ENCODE results near the gene RASSF1. TPM values are rescaled to one million over a fixed set of nuclear protein-coding genes. Genes with fewer than 3 reads are reported as not detected.

Gene RASSF1
- total RNA-seq, 2 experiments from 2014 or later: 68.0 to 71.2 TPM

- ChIA-PET CTCF (interaction anchor here (0.7 to 1.4 kb wide), 3 partner anchors 12 to 13 kb away, joined by 4 read pairs; no protein-coding TSS in a partner anchor), POLR2A (interaction anchor here (1.2 to 2.9 kb wide), 2 partner anchors 35 to 42 kb away, joined by 4 to 11 read pairs; partner anchors contain the start of genes HYAL3, IFRD2 and NAA80)
- Histone ChIP-seq H3K4me3 (ENCODE audit: low read length) (peak overlapping the region; percentile 3), H3K4me1 (ENCODE audit: insufficient read depth, low read length) (peaks cover 62% of the 10 kb centered on the region), H3K36me3 (ENCODE audit: insufficient read depth, low read length) (peaks cover 36% of the 10 kb centered on the region), H3K27me3 (ENCODE audit: control insufficient read depth in 1 of 2, insufficient read depth in 2 of 2, low read length in 2 of 2) (no peaks in the 10 kb centered on the region), H3K9me3 (ENCODE audit: control insufficient read depth in 1 of 2, insufficient read depth in 1 of 2, low read length in 2 of 2) (no peaks in the 10 kb centered on the region), H3K27ac (ENCODE audit: low read depth in 1 of 2, low read length in 2 of 2) (peak overlapping the region; percentile 44 to 56)
- ATAC-seq (ENCODE audit: poor library complexity) (no peak), DNase-seq (no peak)
- intact Hi-C loops (cut with DNase I, micrococcal nuclease): loop anchor here (5.0 kb wide), 2 partner anchors 37 to 97 kb away; partner anchors contain the start of genes GNAI2 (in 1 of the 2), HYAL3 (in 1 of the 2) and NAA80 (in 1 of the 2)
- peak overlapping the region; percentile 95 for H3K27ac Mint-ChIP-seq
- peaks cover 56% of the 10 kb centered on the region for H3K36me3 Mint-ChIP-seq (ENCODE audit: low read depth)
- no peaks in the 10 kb centered on the region for H3K27me3 Mint-ChIP-seq
- no peaks in the 10 kb centered on the region for H3K9me3 Mint-ChIP-seq
- peaks cover 56% of the 10 kb centered on the region for H3K4me1 Mint-ChIP-seq (ENCODE audit: low read depth)
- TF ChIP-seq, protein P1, sequence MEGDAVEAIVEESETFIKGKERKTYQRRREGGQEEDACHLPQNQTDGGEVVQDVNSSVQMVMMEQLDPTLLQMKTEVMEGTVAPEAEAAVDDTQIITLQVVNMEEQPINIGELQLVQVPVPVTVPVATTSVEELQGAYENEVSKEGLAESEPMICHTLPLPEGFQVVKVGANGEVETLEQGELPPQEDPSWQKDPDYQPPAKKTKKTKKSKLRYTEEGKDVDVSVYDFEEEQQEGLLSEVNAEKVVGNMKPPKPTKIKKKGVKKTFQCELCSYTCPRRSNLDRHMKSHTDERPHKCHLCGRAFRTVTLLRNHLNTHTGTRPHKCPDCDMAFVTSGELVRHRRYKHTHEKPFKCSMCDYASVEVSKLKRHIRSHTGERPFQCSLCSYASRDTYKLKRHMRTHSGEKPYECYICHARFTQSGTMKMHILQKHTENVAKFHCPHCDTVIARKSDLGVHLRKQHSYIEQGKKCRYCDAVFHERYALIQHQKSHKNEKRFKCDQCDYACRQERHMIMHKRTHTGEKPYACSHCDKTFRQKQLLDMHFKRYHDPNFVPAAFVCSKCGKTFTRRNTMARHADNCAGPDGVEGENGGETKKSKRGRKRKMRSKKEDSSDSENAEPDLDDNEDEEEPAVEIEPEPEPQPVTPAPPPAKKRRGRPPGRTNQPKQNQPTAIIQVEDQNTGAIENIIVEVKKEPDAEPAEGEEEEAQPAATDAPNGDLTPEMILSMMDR (IDR thresholded peaks at IDR 0.05): no peak
- peak overlapping the region; percentile 63 for H3K4me3 Mint-ChIP-seq
Measured at GRCh38 chr3:50334339-50335075, 6.1 kb downstream of the RASSF1 start.

DNA sequence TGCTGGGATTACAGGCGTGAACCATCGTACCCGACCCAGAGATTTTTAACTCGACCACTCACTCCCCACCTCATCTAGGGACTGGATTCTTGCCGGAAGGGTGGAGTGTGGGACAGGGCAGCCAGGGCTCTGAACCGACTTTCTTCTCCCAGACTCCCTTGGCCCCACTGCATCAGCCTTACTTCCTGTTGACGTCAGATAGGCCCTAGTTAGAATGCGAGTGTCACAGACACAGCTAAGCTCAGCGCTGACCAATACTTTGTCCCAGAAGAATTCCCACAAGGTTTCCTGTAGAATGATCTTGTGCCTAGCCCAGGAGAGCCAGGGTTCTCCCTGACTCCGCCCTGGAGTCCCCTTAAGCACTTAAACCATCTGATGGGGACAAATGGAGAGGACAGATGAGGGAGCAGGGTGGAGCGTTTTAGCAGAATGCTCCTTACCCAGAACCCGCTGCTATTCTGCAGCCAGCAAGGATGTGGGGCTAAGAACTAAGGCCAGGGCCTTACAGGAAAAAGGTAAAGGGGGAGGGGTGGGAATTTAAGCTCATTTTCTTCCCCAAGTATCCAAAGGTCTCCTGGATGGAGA, 6.8 kb downstream of the RASSF1 start:
- Mint-ChIP-seq H3K36me3 (ENCODE audit: low read depth) (peaks cover 56% of the 10 kb centered on the region), H3K27ac (peak overlapping the region; percentile 95), H3K9me3 (no peaks in the 10 kb centered on the region), H3K4me1 (ENCODE audit: low read depth) (peaks cover 49% of the 10 kb centered on the region), H3K4me3 (peak overlapping the region; percentile 63), H3K27me3 (no peaks in the 10 kb centered on the region)
- Histone ChIP-seq H3K27me3 (ENCODE audit: control insufficient read depth in 1 of 2, insufficient read depth in 2 of 2, low read length in 2 of 2) (no peaks in the 10 kb centered on the region), H3K4me1 (ENCODE audit: insufficient read depth, low read length) (peaks cover 55% of the 10 kb centered on the region), H3K9me3 (ENCODE audit: control insufficient read depth in 1 of 2, insufficient read depth in 1 of 2, low read length in 2 of 2) (no peaks in the 10 kb centered on the region), H3K4me3 (ENCODE audit: low read length) (peak overlapping the region; percentile 3), H3K36me3 (ENCODE audit: insufficient read depth, low read length) (peaks cover 39% of the 10 kb centered on the region), H3K27ac (ENCODE audit: low read depth in 1 of 2, low read length in 2 of 2) (peak overlapping the region; percentile 44 to 56)
- ATAC-seq (ENCODE audit: poor library complexity) (no peak), DNase-seq (peak in 3 of 14 experiments; percentile 56 to 70 (median 61))
- intact Hi-C loops (cut with DNase I, micrococcal nuclease): no loop called here
- TF ChIP-seq, protein P1 (IDR thresholded peaks at IDR 0.05): no peak
- POLR2A ChIA-PET: interaction anchor here (1.2 to 2.9 kb wide), 2 partner anchors 35 to 41 kb away, joined by 4 to 11 read pairs; partner anchors contain the start of genes HYAL3, IFRD2 and NAA80
- CTCF ChIA-PET: interaction anchor here (0.7 to 1.4 kb wide), 2 partner anchors 12 to 13 kb away, joined by 4 read pairs; no protein-coding TSS in a partner anchor

DNA sequence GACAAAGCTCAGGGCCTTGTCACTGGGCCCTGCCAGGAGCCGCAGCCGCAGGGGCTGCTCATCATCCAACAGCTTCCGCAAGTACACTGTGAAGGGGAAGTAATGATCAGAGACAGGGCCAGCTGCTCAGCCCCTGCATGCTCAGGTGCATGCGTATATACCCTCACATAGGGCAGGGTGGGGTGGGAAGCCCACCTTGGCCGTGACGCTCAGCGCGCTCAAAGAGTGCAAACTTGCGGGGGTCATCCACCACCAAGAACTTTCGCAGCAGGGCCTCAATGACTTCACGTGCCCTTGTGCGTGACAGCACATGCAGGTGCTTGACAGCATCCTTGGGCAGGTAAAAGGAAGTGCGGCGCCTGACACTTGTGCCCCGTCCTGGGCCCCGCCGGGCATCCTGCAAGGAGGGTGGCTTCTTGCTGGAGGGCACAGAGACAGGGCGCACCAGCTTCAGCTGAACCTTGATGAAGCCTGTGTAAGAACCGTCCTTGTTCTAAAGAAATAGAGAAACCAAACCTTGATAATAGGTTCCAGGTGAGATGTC, 9.2 kb downstream of the RASSF1 start:
- ChIA-PET POLR2A (interaction anchor here (1.3 kb wide), 1 partner anchor 19 kb away, joined by 4 read pairs; the partner anchor contains the start of genes CYB561D2 and NPRL2), CTCF (no interaction called here)
- no peak for DNase-seq
- Mint-ChIP-seq H3K4me3 (no peak overlapping the region), H3K27me3 (no peaks in the 10 kb centered on the region), H3K4me1 (ENCODE audit: low read depth) (peaks cover 45% of the 10 kb centered on the region), H3K27ac (peak overlapping the region; percentile 24), H3K36me3 (ENCODE audit: low read depth) (peaks cover 52% of the 10 kb centered on the region), H3K9me3 (no peaks in the 10 kb centered on the region)
- Histone ChIP-seq H3K4me3 (ENCODE audit: low read length) (no peak overlapping the region), H3K9me3 (ENCODE audit: control insufficient read depth in 1 of 2, insufficient read depth in 1 of 2, low read length in 2 of 2) (no peaks in the 10 kb centered on the region), H3K4me1 (ENCODE audit: insufficient read depth, low read length) (peaks cover 56% of the 10 kb centered on the region), H3K27me3 (ENCODE audit: control insufficient read depth in 1 of 2, insufficient read depth in 2 of 2, low read length in 2 of 2) (no peaks in the 10 kb centered on the region), H3K27ac (ENCODE audit: low read depth in 1 of 2, low read length in 2 of 2) (no peak overlapping the region), H3K36me3 (ENCODE audit: insufficient read depth, low read length) (peaks cover 39% of the 10 kb centered on the region)
- TF ChIP-seq, protein P1 (IDR thresholded peaks at IDR 0.05): no peak
- no peak for ATAC-seq (ENCODE audit: poor library complexity)
- intact Hi-C loops (cut with DNase I, micrococcal nuclease): no loop called here

All from CD4-positive, alpha-beta T cell (primary cell).